Measurements from ENCODE around the gene DIS3L2.
"Not testable (repeated sequence)": the region's sequence is repeated elsewhere in the genome, so short reads cannot be mapped to it uniquely, and the experiment has no call there.

Gene DIS3L2

DNA sequence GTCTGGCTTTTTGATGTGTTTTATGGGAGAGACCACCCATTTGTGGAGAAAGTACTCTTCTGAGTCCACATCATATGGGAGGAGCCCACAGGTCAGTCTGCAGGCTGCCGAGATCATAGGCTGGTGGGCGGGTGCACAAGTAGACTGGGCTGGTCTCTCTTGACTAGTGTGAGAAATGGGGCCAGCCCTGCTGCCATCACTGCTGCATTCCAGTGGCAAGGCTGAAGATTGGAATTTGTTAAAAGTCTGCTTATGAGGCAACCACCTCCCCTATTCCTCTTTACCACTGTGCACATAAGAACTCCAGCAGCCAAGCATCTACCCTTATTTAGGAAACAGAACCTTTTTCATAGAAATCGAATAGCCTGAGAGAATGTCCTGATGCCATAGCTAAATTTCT, 200.7 kb downstream of the DIS3L2 start:
- DNase-seq (ENCODE audit: low read depth in 4 of 4, low spot score in 1 of 4) = no peak

DNA sequence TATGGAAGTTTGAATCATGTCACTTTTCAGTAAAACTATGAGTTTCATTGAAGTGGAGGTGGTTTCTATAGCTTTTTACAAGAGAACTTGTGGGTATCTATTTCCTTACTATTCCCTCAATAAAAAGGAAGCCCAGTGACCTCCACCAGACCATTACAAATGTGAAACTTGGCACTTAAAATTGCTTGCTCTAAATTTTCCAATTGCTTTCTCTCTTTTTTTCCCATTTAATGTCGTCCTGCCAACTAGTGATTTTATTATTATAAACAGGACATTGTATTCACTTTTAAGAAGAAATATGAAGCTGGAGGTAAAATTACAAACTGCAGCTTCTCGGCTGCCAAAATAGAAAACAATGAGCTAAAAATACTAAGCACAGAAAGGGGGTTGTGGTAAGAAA, 208.9 kb downstream of the DIS3L2 start:
- DNase-seq (ENCODE audit: low read depth in 4 of 4, low spot score in 1 of 4) = no peak

DNA sequence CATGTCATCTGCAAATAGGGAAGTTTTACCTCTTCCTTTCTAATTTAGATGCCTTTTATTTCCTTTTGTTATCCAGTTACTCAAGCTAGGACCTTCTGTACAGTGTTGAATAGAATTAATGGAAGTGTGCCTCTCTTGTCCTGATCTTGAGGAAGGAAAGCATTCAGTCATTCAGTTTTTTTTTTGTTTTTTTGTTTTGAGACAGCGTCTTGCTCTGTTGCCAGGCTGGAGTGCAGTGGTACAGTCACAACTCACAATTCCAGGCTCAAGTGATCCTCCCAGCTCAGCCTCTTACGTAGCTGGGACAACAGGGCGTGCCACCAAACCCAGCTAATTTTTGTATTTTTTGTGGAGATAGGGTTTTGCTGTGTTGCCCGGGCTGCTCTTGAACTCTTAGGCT, 213.1 kb downstream of the DIS3L2 start:
- DNase-seq (ENCODE audit: low read depth in 4 of 4, low spot score in 1 of 4) = no peak

DNA sequence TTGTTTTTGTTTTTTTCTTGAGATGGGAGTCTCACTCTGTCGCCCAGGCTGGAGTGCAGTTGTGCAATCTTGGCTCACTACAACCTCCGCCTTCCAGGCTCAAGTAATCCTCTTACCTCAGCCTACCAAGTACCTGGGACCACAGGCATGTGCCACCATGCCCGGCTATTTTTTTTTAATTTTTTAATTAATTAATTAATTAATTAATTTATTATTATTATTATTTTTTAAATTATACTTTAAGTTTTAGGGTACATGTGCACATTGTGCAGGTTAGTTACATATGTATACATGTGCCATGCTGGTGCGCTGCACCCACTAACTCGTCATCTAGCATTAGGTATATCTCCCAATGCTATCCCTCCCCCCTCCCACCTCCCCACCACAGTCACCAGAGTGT, 215.1 kb downstream of the DIS3L2 start:
- DNase-seq (ENCODE audit: low read depth in 4 of 4, low spot score in 1 of 4) = not testable (repeated sequence)

DNA sequence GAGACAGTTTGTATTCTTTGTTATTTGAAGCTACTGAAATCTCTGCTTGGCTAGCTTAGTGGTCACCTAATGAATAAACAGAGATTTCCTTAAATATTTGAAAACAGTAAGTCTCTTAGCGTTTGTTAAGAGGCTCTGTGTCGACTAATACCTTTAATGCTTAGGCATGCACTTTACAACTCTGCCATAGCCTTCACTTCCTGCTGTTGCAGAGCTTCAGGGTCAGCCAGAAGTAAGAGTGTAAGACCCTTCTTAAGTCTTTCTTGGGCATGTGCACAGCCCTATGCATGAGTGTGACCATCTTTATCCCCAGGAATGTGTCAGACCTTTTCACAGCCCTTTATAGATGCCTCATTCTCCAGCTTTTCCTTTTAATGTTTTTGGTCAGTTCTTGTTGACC, 221.8 kb downstream of the DIS3L2 start:
- no peak for DNase-seq (ENCODE audit: low read depth in 4 of 4, low spot score in 1 of 4)

DNA sequence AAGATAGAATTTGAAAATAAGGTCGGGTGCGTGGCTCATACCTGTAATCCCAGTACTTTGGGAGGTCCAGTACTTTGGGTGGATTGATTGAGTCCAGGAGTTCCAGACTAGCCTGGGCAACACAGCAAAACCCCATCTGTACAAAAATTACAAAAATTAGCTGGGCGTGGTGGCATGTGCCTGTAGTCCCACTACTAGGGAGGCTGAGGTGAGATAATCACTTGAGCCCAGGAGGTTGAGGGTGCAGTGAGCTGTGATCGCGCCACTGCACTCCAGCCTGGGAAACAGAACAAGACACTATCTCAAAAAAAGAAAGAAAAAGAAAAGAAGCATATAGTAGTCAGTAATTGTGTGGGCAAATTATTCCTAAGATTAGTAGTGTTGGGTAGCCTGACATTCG, 222.8 kb downstream of the DIS3L2 start:
- no peak for DNase-seq (ENCODE audit: low read depth in 4 of 4, low spot score in 1 of 4)

DNA sequence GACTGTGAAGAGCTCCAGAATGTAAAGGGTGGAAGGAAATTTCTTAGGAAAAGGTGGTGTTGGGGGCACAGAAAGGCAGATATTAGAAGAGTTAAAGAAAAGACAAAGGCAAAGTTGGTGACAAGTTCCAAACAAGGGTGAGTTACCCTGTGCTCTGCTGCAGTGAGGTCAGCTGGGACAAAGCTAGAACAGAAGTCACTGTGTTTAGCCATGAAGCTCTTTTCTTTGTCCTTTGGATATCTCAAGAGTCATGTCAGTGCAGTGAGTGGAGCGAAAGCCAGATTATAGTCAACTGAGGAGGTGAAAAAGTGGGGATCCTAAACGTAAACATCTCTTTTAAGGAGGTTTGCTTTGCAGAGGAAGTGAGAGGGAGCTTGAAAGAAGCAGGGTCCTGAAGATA, 229.3 kb downstream of the DIS3L2 start:
- DNase-seq (ENCODE audit: low read depth in 4 of 4, low spot score in 1 of 4) = no peak

DNA sequence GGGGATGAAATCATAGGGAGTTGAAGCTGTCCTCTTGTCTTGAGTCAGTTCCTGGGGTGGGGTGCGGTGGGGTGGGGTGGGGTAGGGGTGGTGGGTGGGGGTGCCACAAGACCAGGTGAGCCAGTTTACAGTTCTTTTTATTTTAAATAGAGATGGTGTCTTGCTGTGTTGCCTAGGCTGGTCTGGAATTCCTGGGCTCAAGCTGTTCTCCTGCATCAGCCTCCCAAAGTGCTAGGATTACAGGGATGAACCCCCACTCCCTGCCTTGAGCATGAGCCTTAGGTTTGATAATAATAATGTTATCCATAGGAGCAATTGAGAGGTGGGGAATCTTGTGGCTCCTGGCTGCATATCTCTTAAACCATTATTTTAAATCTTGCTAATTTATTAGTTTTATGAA, 234.0 kb downstream of the DIS3L2 start:
- no peak for DNase-seq (ENCODE audit: low read depth in 4 of 4, low spot score in 1 of 4)

DNA sequence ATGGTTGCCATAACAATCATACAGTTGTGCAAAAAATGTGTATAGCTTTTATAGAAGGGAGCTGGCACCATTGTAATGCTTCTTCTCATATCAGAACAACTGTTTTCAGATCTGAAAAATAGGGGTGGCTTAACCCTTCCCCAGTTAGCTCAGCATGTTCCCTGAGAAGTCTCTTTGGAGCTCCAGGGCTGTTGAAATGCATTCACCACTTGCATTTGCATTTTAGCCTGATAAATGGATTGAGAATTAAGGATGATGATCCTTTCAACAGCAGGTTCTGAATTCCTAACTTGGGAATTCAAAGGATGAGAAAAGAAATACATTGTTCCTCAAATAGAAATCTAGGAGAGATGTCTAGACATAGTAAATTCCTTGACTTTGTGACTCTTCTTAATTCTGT, 235.3 kb downstream of the DIS3L2 start:
- no peak for DNase-seq (ENCODE audit: low read depth in 4 of 4, low spot score in 1 of 4)

DNA sequence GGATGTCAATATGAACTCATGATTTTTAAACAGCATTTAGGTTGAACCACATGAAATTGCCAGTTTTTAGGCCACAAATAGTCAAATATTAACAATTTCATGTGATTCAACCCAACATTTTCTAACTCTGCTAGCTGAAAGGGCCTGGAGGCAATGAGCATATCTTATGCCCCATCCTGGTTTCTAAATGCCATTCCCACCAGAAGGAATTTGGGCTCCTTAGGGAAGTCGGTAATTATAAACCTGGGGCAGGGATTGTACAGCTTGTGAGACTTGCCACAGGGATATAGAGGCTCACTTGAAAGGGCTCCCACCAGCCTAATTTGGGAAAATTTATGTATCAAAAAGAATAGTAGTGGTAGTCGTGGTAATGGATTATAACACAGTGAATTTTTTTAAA, 238.7 kb downstream of the DIS3L2 start:
- no peak for DNase-seq (ENCODE audit: low read depth in 4 of 4, low spot score in 1 of 4)

DNA sequence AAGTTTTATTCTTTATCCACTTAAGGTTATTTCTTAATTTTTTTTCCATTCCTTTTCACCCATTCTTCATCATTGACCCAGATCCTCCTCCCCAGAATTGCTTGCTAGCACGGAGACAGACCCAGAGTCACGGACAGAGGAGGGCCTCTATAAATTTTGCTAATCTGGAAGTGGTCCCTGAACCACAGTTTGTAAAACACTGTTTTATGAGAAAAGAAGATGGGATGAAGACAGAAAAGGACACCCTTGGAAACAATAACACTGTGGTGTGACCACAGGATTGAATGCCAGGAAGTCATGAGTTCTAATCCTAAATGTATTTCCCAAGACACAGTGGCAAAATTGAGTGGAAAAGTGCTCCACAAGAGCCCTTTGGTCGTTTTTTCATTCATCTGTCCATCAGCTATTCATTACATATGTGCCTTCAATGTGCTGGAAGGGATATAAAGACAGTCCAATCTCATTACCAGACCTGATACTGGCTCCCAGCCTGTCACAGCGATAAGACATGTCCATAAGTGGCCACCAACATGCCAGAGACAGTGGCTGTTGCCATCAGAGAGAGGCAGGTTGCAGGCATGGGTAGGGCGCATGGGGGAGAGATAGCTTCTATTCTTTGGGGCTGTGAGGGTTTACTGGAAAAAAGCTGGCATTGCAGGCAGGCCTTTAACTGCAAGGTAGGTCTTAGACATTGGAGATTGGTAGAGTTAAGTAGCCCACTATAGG, 241.8 kb downstream of the DIS3L2 start:
- no peak for DNase-seq (ENCODE audit: low read depth in 4 of 4, low spot score in 1 of 4)

DNA sequence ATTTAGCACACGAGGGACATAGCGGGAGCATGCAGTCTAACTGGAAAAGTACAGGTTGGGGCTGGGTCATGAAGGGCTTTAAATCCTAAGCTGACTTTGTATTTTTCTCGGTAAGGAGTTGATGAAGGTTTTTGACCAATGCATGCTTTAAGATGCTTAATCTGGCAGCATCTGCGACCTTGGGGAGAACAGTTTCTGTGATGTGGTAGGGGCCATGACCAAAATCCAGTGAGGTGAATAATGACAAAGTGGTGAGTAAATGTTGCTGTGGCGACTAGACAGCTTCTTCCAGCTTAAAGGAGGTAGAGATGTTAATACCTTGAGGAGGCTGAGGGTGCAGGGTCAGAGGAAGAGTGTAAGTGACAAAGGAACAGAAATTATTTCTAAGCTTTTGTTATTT, 242.4 kb downstream of the DIS3L2 start:
- no peak for DNase-seq (ENCODE audit: low read depth in 4 of 4, low spot score in 1 of 4)

DNA sequence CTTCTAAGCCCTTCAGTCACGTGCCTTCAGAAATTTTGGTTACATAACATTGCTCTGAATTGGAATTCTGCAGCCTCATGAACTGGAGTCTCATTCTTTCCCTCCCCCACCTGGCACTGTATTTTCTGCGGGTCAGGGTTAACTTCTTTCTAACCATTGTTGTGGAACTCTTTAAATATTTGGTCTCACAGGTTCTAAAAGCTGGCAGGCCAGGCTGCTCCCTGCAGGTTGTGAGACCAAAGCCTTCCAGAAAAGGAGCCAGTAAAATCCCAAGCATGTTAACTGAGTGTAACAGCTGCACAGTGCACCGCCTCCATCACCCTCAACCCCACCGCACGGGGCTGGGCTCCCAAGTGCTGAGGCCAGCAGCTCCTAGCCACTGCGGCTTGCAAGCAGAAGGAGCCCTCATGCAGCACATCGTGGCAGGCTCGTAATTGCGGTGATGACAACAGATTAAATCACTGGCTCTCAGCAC, 243.0 kb downstream of the DIS3L2 start:
- no peak for DNase-seq (ENCODE audit: low read depth in 4 of 4, low spot score in 1 of 4)

DNA sequence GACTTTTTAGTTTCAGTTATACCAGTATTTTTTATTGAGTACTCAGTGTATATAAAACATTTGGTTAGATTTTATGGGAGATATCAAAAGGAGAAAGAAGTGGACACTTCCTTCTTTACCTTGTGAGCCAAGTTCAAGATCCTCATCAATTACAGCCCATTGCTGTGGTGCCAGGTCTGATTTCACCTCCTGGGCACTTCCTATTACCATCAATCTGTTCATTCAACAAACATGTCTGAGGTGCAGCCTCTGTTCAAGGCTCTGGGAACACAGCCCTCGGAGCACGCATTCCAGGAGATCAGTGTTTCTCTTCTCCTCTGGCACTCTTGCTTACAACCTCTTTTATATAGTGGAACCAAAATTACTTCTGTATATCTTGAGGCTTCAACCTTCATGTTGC, 245.7 kb downstream of the DIS3L2 start:
- DNase-seq (ENCODE audit: low read depth in 4 of 4, low spot score in 1 of 4) = no peak

DNA sequence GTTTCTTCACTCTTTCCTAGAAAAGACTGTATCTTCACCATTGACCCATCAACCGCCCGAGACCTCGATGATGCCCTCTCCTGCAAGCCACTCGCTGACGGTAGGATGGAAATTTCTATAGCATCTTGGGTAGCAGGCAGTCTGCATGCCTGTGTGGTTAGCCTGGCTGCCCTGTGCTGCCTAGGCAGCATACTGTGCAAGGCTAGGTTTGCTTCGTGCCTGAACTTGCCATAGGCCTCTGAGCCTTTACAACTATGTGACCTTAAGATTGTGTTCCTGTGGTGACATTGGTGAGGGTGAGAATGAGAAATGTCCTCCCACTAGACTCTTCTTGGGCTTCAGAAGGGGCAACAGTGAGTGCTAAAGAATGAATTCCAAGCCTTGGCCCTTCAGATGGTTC, 248.8 kb downstream of the DIS3L2 start:
- DNase-seq (ENCODE audit: low read depth in 4 of 4, low spot score in 1 of 4) = no peak

DNA sequence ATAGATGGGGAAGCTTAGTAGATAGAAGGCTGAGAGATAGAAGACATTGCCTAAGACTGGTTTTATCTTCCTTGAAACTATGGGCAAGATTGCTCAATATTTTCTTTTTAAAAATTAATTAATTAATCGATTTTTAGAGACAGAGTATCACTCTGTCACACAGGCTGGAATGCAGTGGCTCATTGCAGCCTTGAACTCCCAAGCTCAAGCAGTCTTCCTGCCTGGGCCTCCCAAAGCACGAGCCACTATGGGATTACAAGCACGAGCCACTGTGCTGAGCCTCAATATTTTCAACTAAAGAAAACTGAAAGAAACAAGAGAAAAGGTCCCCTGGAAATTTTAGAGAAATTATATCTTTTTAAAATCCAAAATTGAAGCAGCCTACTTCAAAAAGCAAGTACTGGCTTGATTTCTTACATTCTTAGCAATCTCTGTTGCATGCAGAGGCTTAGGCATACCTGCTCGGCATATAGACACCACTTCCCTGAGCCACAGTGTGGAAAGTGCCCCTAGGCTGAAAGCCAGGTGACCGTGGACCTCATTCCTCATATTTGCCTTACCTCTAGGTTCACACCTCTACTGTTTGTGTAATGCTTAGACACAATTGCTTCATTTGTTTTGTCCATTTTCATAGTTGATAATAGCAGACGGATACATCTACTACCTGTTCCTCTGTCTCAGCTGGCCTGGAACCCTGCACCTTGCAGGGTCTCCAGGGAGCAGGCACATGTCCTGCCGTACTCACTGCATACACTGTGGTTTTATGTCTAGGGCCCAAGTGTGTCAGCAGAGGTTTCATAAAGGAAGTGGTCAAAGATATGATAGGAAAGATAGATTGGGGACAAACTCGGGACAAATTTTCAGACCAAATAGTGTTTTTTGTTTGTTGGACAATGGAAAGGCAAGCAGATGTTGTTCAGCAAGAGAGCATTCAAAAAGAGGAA, 250.5 kb downstream of the DIS3L2 start:
- DNase-seq (ENCODE audit: low read depth in 4 of 4, low spot score in 1 of 4) = no peak

DNA sequence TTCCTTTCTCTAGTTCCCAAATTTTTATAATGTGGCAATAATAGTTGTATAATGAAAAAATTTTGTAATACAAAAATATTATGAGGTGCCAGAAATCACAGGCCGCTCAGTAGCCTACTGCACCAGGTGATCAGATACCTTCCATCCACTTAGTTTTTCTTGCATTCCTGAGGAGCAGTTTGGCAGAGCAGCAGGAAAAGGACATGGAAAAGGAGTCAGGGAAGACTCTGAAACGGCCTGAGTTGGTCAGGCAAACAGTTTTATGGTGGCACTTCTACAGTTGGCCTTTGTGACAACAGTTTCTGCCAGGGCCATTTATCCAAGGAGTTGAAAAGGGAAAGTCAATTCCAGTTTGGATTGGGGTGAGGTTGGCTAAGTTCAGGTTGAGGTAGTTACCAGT, 251.7 kb downstream of the DIS3L2 start:
- DNase-seq (ENCODE audit: low read depth in 4 of 4, low spot score in 1 of 4) = no peak

DNA sequence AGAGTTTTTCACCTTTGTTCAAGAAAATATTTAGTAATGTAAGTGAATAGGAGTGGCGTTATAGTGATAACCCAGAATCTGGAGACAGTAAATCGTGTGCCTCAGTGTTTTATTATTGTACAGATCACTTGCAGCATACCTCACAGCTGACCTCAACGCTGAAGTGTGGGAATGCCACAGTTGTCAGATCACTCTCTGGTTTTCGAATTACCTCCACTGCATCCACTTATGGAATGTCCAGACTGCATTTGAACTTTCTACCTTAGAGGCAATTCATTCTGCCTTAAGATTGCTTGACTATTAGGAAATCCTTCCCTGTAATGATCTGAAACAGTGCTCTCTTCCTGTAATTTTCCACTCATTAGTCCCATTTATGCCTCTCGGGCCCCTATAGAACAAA, 252.5 kb downstream of the DIS3L2 start:
- no peak for DNase-seq (ENCODE audit: low read depth in 4 of 4, low spot score in 1 of 4)

DNA sequence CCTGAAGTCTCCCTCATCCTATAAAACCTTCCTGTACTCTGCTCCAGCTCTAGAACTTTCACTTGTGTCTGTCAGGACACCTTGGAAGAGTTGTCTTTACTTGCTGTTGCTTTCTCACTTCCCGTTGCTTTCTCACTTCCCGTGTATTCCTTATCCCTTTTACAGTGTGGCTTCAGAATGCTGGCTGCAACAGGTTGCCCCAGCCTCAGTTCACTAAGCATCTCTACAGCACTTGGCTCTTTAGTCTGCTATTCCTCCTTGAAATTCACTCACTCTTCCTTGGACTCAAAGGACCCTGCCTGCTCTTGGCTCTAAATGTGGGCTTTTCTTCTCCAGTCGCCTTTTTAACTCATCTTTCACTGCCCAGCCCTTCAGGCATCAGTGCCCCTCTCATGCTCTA, 254.5 kb downstream of the DIS3L2 start:
- no peak for DNase-seq (ENCODE audit: low read depth in 4 of 4, low spot score in 1 of 4)

DNA sequence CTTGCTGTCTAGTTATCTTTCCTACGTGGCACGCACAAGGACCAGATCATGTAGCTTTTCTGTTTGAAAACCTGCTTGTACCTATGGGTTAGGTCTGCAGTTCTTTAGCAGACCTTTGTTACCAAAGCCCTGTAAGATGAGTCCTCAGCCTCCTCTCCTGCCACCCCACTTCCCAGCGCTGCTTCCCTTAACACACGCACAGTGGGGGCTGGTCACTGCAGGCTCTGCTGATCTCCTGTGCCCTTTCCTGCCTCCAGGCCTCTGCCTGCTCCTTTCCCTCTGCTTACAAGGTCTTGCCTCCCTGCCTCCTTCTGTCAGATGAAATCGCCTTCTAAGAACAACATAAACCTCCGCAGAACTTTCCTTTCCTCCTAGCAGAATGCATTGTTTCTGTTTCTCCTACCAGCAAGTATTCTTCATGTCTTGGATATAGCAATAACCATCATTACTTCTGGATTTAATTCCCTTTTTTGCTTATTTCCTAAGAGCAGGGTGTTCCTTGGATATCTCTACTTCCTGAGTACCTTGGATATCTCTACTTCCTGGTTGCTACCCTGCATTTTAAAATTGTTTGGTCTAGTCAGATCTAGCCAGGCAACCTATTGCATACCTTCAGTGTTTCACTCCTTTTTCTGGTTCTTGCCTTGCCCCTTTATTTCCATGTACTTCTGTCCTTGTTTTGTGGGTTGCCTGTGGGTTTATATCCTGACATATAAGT, 257.4 kb downstream of the DIS3L2 start:
- DNase-seq (ENCODE audit: low read depth in 4 of 4, low spot score in 1 of 4) = no peak

DNA sequence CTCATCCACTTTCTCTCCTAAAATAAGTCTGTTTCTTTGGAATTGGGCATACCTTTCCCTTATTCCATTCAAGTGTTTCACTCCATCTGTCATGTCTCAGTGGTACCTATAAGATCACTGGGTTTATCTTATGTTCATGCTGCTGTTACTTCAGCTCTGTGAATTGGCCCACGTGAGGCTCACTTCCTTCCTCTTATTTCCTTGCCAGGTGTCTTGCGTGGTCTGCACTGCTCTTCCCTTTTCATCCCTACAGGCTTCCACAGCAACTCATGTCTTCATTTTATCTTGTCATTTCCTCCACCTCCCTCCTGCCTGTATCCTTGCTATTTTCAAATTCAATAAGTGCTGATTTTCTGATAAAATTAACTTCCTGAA, 258.0 kb downstream of the DIS3L2 start:
- no peak for DNase-seq (ENCODE audit: low read depth in 4 of 4, low spot score in 1 of 4)

DNA sequence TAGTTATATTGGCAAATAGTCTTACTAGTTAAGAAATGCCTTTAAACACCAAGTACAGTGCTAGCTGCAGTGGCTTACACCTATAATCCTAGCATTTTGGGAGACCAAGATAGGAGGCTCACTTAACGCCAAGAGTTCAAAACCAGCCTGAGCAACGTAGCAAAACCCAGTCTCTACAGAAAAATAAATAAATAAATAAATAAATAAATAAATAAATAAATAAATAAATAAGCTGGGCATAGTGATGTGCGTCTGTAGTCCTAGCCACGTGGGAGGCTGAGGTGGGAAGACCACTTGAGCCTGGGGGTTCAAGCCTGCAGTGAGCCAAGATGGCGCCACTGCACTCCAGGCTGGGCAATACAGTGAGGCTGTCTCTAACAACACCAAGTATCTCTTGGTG, 258.4 kb downstream of the DIS3L2 start:
- no peak for DNase-seq (ENCODE audit: low read depth in 4 of 4, low spot score in 1 of 4)

All from stimulated activated CD4-positive, alpha-beta T cell treated with anti-CD3 and anti-CD28 coated beads, Interleukin-1b, Interleukin-23, amount 100 ng/mL, for 24 hours (primary cell).